22Rv1 (cell line): ENCODE measurements around the gene STRBP.
"Not testable (repeated sequence)": the region's sequence is repeated elsewhere in the genome, so short reads cannot be mapped to it uniquely, and the experiment has no call there.

Source experiments
- H3K27ac ChIP-seq: fragments of 450-650 bp; 2 replicates; pipeline ENCODE4 v1.5.1; 2017
- ZFX ChIP-seq: fragments of 450-650 bp; IDR thresholded peaks from 2 replicates; pipeline ENCODE4 v1.6.1; 2017; ENCODE audit warnings: antibody characterized with exemption, borderline replicate concordance
- TF ChIP-seq, protein P1 (sequence below): fragments of 450-650 bp; IDR thresholded peaks from 2 replicates; pipeline ENCODE4 v1.5.1; 2017; ENCODE audit warnings: mild to moderate bottlenecking

STRBP gene

GRCh38 chr9:123196124-123196523 is 72.3 kb downstream of the STRBP start:
- TF ChIP-seq, protein P1, sequence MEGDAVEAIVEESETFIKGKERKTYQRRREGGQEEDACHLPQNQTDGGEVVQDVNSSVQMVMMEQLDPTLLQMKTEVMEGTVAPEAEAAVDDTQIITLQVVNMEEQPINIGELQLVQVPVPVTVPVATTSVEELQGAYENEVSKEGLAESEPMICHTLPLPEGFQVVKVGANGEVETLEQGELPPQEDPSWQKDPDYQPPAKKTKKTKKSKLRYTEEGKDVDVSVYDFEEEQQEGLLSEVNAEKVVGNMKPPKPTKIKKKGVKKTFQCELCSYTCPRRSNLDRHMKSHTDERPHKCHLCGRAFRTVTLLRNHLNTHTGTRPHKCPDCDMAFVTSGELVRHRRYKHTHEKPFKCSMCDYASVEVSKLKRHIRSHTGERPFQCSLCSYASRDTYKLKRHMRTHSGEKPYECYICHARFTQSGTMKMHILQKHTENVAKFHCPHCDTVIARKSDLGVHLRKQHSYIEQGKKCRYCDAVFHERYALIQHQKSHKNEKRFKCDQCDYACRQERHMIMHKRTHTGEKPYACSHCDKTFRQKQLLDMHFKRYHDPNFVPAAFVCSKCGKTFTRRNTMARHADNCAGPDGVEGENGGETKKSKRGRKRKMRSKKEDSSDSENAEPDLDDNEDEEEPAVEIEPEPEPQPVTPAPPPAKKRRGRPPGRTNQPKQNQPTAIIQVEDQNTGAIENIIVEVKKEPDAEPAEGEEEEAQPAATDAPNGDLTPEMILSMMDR: no peak
- no peak for TF ChIP-seq ZFX
- H3K27ac ChIP-seq: no peak overlapping the region

DNA sequence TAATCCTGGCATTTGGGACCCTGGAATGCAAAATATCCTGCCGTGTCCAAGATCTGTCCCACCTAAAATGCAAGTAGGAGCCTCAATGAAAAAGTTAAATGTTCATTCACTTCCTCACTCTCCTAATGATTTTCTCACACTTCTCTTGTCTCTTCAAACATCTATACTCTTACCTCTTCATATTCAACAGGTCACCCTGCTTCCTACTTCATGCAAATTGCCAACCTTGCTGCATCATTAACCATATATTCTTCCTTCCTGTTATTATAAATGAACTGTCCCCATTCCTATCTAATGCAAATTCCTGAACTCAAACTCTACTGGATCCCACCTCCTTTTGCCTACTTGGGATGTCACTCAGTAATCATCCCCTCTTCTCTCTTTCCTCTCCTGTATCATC is 74.4 kb downstream of the STRBP start:
- no peak overlapping the region for H3K27ac ChIP-seq

GRCh38 chr9:123191680-123192079 is 76.7 kb downstream of the STRBP start:
- TF ChIP-seq, protein P1: no peak
- TF ChIP-seq ZFX: no peak
- H3K27ac ChIP-seq: no peak overlapping the region

More for the DNA sequence above, 74.4 kb downstream of the STRBP start:
- TF ChIP-seq ZFX: no peak
- TF ChIP-seq, protein P1: no peak

GRCh38 chr9:123191260-123191659 is 77.1 kb downstream of the STRBP start:
- no peak overlapping the region for H3K27ac ChIP-seq
- no peak for TF ChIP-seq ZFX
- TF ChIP-seq, protein P1: no peak

GRCh38 chr9:123187131-123187530 is 81.3 kb downstream of the STRBP start:
- no peak overlapping the region for H3K27ac ChIP-seq
- TF ChIP-seq, protein P1: no peak
- TF ChIP-seq ZFX: no peak

DNA sequence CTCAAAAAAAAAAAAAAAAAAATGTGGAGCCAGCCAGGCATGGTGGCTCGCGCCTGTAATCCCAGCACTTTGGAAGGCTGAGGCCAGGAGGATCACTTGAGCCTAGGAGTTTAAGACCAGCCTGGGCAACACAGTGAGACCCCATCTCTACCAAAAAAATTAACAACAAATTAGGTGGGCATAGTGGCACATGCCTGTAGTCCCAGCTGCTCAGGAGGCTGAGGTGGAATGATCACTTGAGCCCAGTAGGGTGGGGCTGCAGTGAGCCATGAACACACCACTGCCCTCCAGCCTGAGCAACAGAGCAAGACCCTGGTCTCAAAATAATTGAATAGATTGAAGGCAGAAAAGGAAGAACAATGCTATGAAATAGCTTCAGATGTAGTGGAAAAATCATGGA is 82.4 kb downstream of the STRBP start:
- H3K27ac ChIP-seq: not testable (repeated sequence)

GRCh38 chr9:123176949-123177348 is 91.4 kb downstream of the STRBP start:
- H3K27ac ChIP-seq: no peak overlapping the region
- no peak for TF ChIP-seq ZFX
- TF ChIP-seq, protein P1: no peak

- no peak overlapping the region for H3K27ac ChIP-seq
- TF ChIP-seq, protein P1: no peak
These were observed 92.3 kb downstream of the STRBP start for GRCh38 chr9:123175854-123176629.
